ENCODE measurements around the gene SNX10. TPM values are rescaled to one million over a fixed set of nuclear protein-coding genes. Genes with fewer than 3 reads are reported as not detected.

The SNX10 gene
- total RNA-seq, 2 experiments from 2014 or later, result 28.1 to 35.5 TPM

- CTCF ChIA-PET, result interaction anchor here (1.1 kb wide), 1 partner anchor 15 kb away, joined by 3 read pairs; no protein-coding TSS in a partner anchor
Measured at GRCh38 chr7:26423436-26423835, 131.8 kb downstream of the SNX10 start.

More at GRCh38 chr7:26423436-26423835, 131.8 kb downstream of the SNX10 start:
- DNase-seq (no peak), ATAC-seq (no peak)
- Mint-ChIP-seq H3K36me3 (ENCODE audit: low read depth) (no peaks in the 10 kb centered on the region), H3K4me1 (no peaks in the 10 kb centered on the region), H3K27ac (no peak overlapping the region), H3K27me3 (peaks cover 4% of the 10 kb centered on the region), H3K9me3 (ENCODE audit: low read depth) (no peaks in the 10 kb centered on the region), H3K4me3 (no peak overlapping the region)
- POLR2A ChIA-PET, result no interaction called here
- intact Hi-C loops (cut with DNase I, micrococcal nuclease), result no loop called here

Other genes starting within 250 kb of the SNX10 start
- gene NFE2L3, start 139.7 kb upstream of the SNX10 start, total RNA-seq, result 10 to 100 TPM; 19.9 to 23.8 TPM
- 100 to 1,000 TPM; 600 to 996 TPM for gene HNRNPA2B1, start 91.1 kb upstream of the SNX10 start, total RNA-seq
- 100 to 1,000 TPM; 173 to 300 TPM for gene CBX3, start 90.1 kb upstream of the SNX10 start, total RNA-seq